B cell (primary cell): ENCODE measurements around the gene RNF17. TPM values are rescaled to one million over a fixed set of nuclear protein-coding genes. Genes with fewer than 3 reads are reported as not detected.

Source experiments
- ATAC-seq: fragments of 200-7000 bp; cut with Tn5 transposase; one replicate; pipeline ENCODE4 v1.10.0; 2021; ENCODE audit warnings: low read depth, mild to moderate bottlenecking, moderate number of reproducible peaks, moderate library complexity
- CTCF ChIA-PET: fragments of 350-600 bp; sonication (Branson Sonifier 250); formaldehyde crosslinking; loops from one replicate; lab custom pipeline; 2021; ENCODE audit warnings: antibody characterized with exemption, inconsistent platforms; lab: Charles Lee
- POLR2A ChIA-PET: fragments of 350-600 bp; sonication (Branson Sonifier 250); formaldehyde crosslinking; loops from one replicate; lab custom pipeline; 2021; ENCODE audit warnings: antibody characterized with exemption; lab: Charles Lee
- DNase-seq: peaks from one replicate; pipeline ENCODE4 v3.0.0; 2013
- H2AFZ ChIP-seq: 2 replicates; pipeline ENCODE4 v1.6.1; 2012; ENCODE audit warnings: mild to moderate bottlenecking, low read depth, low read length; ENCODE audit not compliant: insufficient read depth, poor library complexity, severe bottlenecking
- H3K27ac ChIP-seq, 2 donors: 1 replicate in 1 of 2; 2 replicates in 1 of 2; pipeline ENCODE4 v1.5.1; 2012 to 2013; ENCODE audit warnings: low read length in 2 of 2, mild to moderate bottlenecking in 2 of 2, moderate library complexity in 1 of 2
- H3K27me3 ChIP-seq, 4 experiments: fragments of 200-600 bp in 1 of 4; sonication (generic) in 1 of 4; replicated peaks in 1 of 4; 1 replicate in 2 of 4; 2 replicates in 2 of 4; pipeline versions ENCODE4 v1.6.1 to v1.7.0; 2013 to 2016; ENCODE audit warnings: low read length in 3 of 4, mild to moderate bottlenecking in 2 of 4, mixed read lengths in 1 of 4, moderate library complexity in 1 of 4; ENCODE audit not compliant: insufficient read depth in 4 of 4, control insufficient read depth in 3 of 4; ENCODE audit errors: control extremely low read depth in 1 of 4
- H3K36me3 ChIP-seq, 2 experiments: replicated peaks in 1 of 2; 1 replicate in 1 of 2; 2 replicates in 1 of 2; pipeline versions ENCODE4 v1.6.1 to v1.7.1; 2013; ENCODE audit warnings: low read length in 1 of 2; ENCODE audit not compliant: insufficient read depth in 2 of 2, control insufficient read depth in 1 of 2; ENCODE audit errors: control extremely low read depth in 1 of 2, extremely low read depth in 1 of 2
- H3K4me1 ChIP-seq, 2 donors: fragments of 200-600 bp in 1 of 2; sonication (generic) in 1 of 2; 1 replicate in 1 of 2; 2 replicates in 1 of 2; pipeline versions ENCODE4 v1.5.1 to v1.6.1; 2013 to 2017; ENCODE audit warnings: low read length in 2 of 2; ENCODE audit not compliant: control insufficient read depth in 2 of 2, insufficient read depth in 2 of 2
- H3K4me2 ChIP-seq: replicated peaks from 2 replicates; pipeline ENCODE3; 2012; ENCODE audit warnings: mild to moderate bottlenecking, low read depth, low read length; ENCODE audit not compliant: poor library complexity, severe bottlenecking
- H3K4me3 ChIP-seq, 5 experiments: fragments of 200-600 bp in 1 of 5; sonication (generic) in 1 of 5; 1 replicate in 3 of 5; 2 replicates in 2 of 5; pipeline versions ENCODE4 v1.5.1 to v1.7.0; 2011 to 2016; ENCODE audit warnings: low read length in 4 of 5, mild to moderate bottlenecking in 4 of 5, low read depth in 2 of 5, control low read depth in 1 of 5, moderate library complexity in 1 of 5; ENCODE audit not compliant: insufficient read depth in 1 of 5; ENCODE audit errors: control extremely low read depth in 1 of 5, extremely low read depth in 1 of 5
- H3K79me2 ChIP-seq: fragments of 200-600 bp; sonication (generic); one replicate; pipeline ENCODE4 v1.6.0; 2016; ENCODE audit warnings: low read length; ENCODE audit not compliant: control insufficient read depth, insufficient read depth
- H3K9ac ChIP-seq: fragments of 200-600 bp; sonication (generic); 2 replicates; pipeline ENCODE4 v1.6.1; 2017; ENCODE audit warnings: mild to moderate bottlenecking, low read length, moderate library complexity
- H3K9me3 ChIP-seq, 3 donors: one replicate each; pipeline versions ENCODE4 v1.6.1 to v1.7.1; 2013; ENCODE audit warnings: low read length in 2 of 3; ENCODE audit not compliant: control insufficient read depth in 2 of 3, insufficient read depth in 1 of 3; ENCODE audit errors: control extremely low read depth in 1 of 3
- H4K20me1 ChIP-seq: 2 replicates; pipeline ENCODE4 v1.6.0; 2012; ENCODE audit warnings: mild to moderate bottlenecking, low read length; ENCODE audit not compliant: insufficient read depth, control insufficient read depth, poor library complexity, severe bottlenecking
- H3K27ac Mint-ChIP-seq: one replicate; pipeline ENCODE4 v1.8.0; 2021; ENCODE audit warnings: mixed read lengths
- H3K27me3 Mint-ChIP-seq: one replicate; pipeline ENCODE4 v1.8.0; 2021; ENCODE audit warnings: mixed read lengths
- H3K4me1 Mint-ChIP-seq: one replicate; pipeline ENCODE4 v1.8.0; 2021; ENCODE audit warnings: mixed read lengths
- H3K4me3 Mint-ChIP-seq: one replicate; pipeline ENCODE4 v1.8.0; 2021; ENCODE audit warnings: mixed read lengths
- H3K9me3 Mint-ChIP-seq: one replicate; pipeline ENCODE4 v1.8.0; 2022; ENCODE audit warnings: mixed read lengths; ENCODE audit not compliant: insufficient read depth
- CTCF ChIP-seq: fragments of 200-600 bp; IDR thresholded peaks from one replicate; pipeline ENCODE4 v1.8.0; 2022; ENCODE audit warnings: antibody characterized with exemption, mild to moderate bottlenecking
- EZH2 ChIP-seq: IDR thresholded peaks from 2 replicates; pipeline ENCODE4 v1.6.1; 2012; ENCODE audit warnings: borderline replicate concordance, low read depth, mild to moderate bottlenecking, moderate library complexity, low read length; ENCODE audit not compliant: insufficient read depth, poor library complexity, severe bottlenecking
- WGBS: methylation state at CpG from one replicate; pipeline ENCODE4 v1.1.5; 2013; ENCODE audit warnings: missing lambda C conversion rate; ENCODE audit not compliant: insufficient coverage; 5-methylcytosine and 5-hydroxymethylcytosine counted together
- intact Hi-C: fragments of 100-400 bp; cut with micrococcal nuclease; formaldehyde crosslinking; loops from one replicate; pipeline ENCODE4 v1.10.0; 2022
- polyA plus RNA-seq: library from polyadenylated mRNA; depleted of rRNA; stranded (reverse); fragments of >200 nt; gene quantifications from 2 replicates; pipeline ENCODE4 v1.2.3, GENCODE V29; 2012
- total RNA-seq, 2 donors: library from RNA; stranded (reverse); fragments of 120-200 nt in 1 of 2; gene quantifications; 1 replicate in 1 of 2; 2 replicates in 1 of 2; pipeline versions ENCODE4 v1.2.3 to v1.2.4, GENCODE V29; 2013 to 2022

The RNF17 gene
- total and polyA plus RNA-seq, 2 donors (not counting 1 experiment from before 2014, with no cell fraction given) = 0.12 TPM; not detected in 1

DNA sequence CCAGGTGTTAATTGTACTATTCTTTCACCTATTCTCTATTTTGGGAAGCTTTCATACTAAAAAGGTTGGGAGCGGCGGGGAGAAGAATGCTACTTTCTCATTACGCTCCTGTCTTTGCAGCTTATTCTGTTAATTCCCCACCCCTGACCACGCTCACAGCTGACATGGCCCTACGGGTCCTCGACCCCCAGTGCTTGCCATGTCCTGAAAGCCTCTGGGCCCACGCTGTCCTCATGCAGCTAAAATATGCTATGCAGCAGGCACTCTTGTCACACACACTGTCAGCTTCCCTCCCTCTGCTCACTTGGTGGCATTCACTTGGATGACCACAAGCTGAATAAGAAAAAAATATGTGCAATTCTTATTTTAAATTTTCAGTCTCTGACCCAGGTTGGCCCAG lies 126.3 kb downstream of the RNF17 start:
- Histone ChIP-seq H3K4me1 (peaks cover 0 to 5% of the 10 kb centered on the region in 2 donors), H3K27me3 (no peaks in the 10 kb centered on the region), H3K4me3 (no peak overlapping the region), H3K9me3 (no peaks in the 10 kb centered on the region), H4K20me1 (no peaks in the 10 kb centered on the region), H3K27ac (no peak overlapping the region), H3K79me2 (no peaks in the 10 kb centered on the region), H2AFZ (no peak overlapping the region), H3K4me2 (no peak overlapping the region), H3K9ac (no peak overlapping the region), H3K36me3 (peaks cover 4 to 7% of the 10 kb centered on the region in 2 experiments)
- DNase-seq (no peak), ATAC-seq (no peak)
- ChIA-PET CTCF (interaction anchor here (1.3 kb wide), 1 partner anchor 16 kb away, joined by 3 read pairs; no protein-coding TSS in a partner anchor), POLR2A (no interaction called here)
- H3K27ac Mint-ChIP-seq = peak overlapping the region; percentile 46
- intact Hi-C loops = no loop called here
- H3K9me3 Mint-ChIP-seq = no peaks in the 10 kb centered on the region
- 100% methylated on average over 7 of the region's 7 CpGs for WGBS
- no peaks in the 10 kb centered on the region for H3K27me3 Mint-ChIP-seq
- peaks cover 16% of the 10 kb centered on the region for H3K4me1 Mint-ChIP-seq
- no peak overlapping the region for H3K4me3 Mint-ChIP-seq
- no peak for TF ChIP-seq CTCF
- no peak for TF ChIP-seq EZH2

DNA sequence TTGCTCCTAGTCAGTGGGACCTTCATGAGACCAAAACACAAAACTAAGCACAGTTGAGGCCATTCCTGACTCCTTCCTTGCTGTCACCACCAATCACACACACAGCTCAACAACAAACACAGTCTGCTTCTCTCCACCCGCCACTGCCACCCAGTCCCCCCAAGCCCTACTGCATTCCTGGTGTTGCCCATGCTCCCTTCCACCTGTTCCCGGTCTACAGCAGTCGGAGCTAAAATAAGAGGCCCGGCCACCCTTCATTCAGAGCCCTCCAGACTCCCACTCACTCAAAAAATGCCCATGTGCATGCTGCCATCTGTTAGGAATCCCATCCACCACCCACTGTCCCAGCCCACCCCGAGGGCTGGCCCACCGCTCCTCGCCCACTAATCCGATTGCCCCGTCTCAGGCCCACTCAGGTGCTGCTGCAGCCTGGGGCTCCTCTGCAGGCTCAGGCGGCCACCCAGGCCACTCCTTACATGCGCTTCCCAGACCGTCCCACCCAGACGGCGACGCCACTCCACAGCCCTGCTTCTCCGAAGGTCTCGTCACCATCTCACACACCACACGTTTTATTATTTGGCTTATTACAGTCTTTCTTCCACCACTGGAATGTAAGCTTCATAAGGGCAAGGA lies 127.6 kb downstream of the RNF17 start:
- intact Hi-C loops = no loop called here
- no peaks in the 10 kb centered on the region for H3K79me2 ChIP-seq
- no peaks in the 10 kb centered on the region for H3K27me3 ChIP-seq
- no peak overlapping the region for H3K9ac ChIP-seq
- no peaks in the 10 kb centered on the region for H4K20me1 ChIP-seq
- no peak for ATAC-seq
- no peaks in the 10 kb centered on the region for H3K27me3 Mint-ChIP-seq
- H3K9me3 ChIP-seq = no peaks in the 10 kb centered on the region
- no peak overlapping the region for H3K27ac ChIP-seq
- ChIA-PET CTCF (interaction anchor here (1.3 kb wide), 1 partner anchor 15 kb away, joined by 3 read pairs; no protein-coding TSS in a partner anchor), POLR2A (no interaction called here)
- H3K4me1 Mint-ChIP-seq = peaks cover 16% of the 10 kb centered on the region
- DNase-seq = no peak
- no peak overlapping the region for H3K4me3 ChIP-seq
- H3K27ac Mint-ChIP-seq = no peak overlapping the region
- H3K36me3 ChIP-seq = peaks cover 4 to 7% of the 10 kb centered on the region in 2 experiments
- H3K4me1 ChIP-seq = peaks cover 0 to 5% of the 10 kb centered on the region in 2 donors
- H3K4me2 ChIP-seq = no peak overlapping the region
- WGBS = 91% methylated on average over 12 of the region's 18 CpGs
- no peak overlapping the region for H2AFZ ChIP-seq
- H3K9me3 Mint-ChIP-seq = no peaks in the 10 kb centered on the region
- TF ChIP-seq EZH2 = no peak
- no peak for TF ChIP-seq CTCF
- H3K4me3 Mint-ChIP-seq = no peak overlapping the region
